Glomerular endothelial cell (primary cell): ENCODE measurements around the gene OR52M1. TPM values are rescaled to one million over a fixed set of nuclear protein-coding genes. Genes with fewer than 3 reads are reported as not detected.
A peak's percentile ranks its signal among the peaks of the same experiment; 100 is the strongest.
"Not testable (repeated sequence)": the region's sequence is repeated elsewhere in the genome, so short reads cannot be mapped to it uniquely, and the experiment has no call there.

ENCODE experiments used
- DNase-seq: peaks from one replicate; pipeline ENCODE4 v3.0.0-alpha.2; 2011; ENCODE audit warnings: low read depth, low spot score; ENCODE audit errors: extremely low read depth
- total RNA-seq: library from RNA; depleted of rRNA; stranded (reverse); fragments of >200 nt; gene quantifications from 2 replicates; pipeline ENCODE4 v1.2.3, GENCODE V29; 2015

The OR52M1 gene, protein sequence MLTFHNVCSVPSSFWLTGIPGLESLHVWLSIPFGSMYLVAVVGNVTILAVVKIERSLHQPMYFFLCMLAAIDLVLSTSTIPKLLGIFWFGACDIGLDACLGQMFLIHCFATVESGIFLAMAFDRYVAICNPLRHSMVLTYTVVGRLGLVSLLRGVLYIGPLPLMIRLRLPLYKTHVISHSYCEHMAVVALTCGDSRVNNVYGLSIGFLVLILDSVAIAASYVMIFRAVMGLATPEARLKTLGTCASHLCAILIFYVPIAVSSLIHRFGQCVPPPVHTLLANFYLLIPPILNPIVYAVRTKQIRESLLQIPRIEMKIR
- total RNA-seq, result not detected in 2 replicates

- no peak for DNase-seq
These were observed at the start of gene OR52M1 for GRCh38 chr11:4544891-4545290. Gene OR52M1, plus strand, starts transcription at chr11:4545191. Its CDS starts 0 bp downstream, at chr11:4545191.

GRCh38 chr11:4495487-4495886 lies 49.5 kb upstream of the OR52M1 start:
- DNase-seq, result no peak

GRCh38 chr11:4495986-4496385 lies 49.0 kb upstream of the OR52M1 start:
- DNase-seq, result no peak

DNA sequence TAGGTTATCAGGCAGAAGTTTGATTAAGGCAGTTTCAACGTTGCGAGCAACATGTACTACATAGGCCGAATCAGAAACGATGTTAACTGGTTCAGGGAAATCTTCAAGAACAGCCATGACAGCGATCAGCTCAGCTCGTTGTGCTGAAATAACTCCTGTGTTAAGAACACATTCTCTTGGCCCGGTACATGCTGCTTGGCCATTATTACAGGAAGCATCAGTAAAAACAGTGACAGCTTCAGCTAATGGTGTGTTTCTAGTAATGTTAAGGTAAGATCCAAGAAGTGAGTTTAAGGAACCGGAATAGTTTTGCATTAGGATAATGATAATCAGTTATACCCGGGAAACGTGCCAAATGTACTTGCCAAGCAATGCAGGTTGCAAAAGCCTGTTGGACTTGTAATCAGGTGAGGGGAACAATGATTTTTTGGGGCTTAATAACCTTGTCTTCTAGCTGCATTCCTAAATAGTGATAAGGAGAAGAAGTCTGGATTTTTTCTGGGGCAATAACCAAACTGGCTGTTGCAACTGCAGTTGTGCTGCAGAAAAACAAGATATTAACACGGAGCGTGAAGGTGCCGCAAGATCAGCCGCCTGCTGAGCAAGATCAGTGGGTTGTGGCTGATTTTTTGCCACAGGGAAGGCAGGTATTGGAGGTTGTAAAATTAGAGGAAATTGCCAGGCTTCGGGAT lies 48.3 kb upstream of the OR52M1 start:
- no peak for DNase-seq

DNA sequence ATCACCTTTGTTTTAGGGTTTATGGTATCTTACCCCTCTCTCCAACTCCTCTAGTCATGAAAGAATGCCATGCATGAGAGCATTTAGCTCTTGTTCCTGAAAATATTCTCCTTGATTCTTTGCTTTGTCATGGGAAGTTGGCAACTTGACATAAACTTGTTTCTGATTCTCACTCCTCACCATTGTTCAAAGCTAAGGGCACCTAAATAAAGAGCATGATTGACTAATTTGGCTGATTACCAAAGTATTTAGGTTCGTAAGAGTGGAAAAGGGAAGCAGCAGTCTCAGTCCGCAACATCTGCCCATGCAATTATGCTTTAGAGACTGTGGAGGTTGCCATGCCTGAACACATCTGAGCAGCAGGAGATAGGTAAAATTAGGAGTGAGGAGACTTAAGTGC lies 36.1 kb upstream of the OR52M1 start:
- DNase-seq, result no peak

DNA sequence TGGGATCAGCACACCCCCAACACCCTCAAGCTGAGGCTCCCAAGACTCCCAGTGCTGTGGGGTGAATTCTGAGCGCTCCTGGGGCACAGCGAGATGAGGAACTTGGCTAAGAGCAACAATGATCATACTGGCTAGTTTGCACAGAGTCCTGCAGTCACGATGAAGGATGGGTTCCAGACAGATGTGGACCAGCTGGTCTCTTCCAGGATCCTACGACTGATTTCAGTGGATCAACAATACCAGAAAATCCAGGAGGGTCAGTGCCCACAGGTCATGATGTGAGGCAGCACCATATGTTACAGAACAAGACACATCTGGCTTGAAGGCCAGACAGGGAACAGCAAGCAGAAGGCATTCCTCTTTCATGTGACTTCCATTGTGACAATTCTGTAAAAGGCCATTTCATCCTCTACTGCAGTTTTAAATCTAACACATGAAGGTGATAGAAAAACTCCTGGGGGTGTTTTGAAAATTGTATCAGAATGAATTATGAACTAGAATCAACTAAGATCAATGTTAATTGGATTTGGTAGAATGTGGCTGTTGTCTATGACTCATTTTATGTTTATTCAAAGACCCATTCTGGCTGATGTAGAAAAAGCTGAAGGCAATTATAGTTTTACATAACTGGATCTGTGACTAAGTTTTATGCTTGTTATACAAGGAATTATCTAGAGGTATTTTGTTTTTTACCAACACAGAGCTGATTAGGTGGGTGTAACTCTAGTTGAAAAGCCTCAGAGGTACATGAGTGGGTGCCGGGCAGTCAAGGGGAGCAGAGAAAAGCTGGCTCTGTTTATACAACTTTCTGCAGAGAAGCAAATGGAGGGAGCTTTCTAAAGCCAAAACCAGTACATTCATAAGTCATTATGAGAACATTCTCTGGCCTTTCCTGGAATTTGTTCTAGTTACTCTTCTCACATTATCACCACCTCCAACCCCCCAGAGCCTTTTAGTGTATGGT lies 33.4 kb upstream of the OR52M1 start:
- no peak for DNase-seq

GRCh38 chr11:4514196-4514595 lies 30.8 kb upstream of the OR52M1 start:
- DNase-seq, result no peak

- no peak for DNase-seq
These were observed 22.7 kb upstream of the OR52M1 start for GRCh38 chr11:4522339-4522738.

GRCh38 chr11:4522752-4523151 lies 22.2 kb upstream of the OR52M1 start:
- no peak for DNase-seq

DNA sequence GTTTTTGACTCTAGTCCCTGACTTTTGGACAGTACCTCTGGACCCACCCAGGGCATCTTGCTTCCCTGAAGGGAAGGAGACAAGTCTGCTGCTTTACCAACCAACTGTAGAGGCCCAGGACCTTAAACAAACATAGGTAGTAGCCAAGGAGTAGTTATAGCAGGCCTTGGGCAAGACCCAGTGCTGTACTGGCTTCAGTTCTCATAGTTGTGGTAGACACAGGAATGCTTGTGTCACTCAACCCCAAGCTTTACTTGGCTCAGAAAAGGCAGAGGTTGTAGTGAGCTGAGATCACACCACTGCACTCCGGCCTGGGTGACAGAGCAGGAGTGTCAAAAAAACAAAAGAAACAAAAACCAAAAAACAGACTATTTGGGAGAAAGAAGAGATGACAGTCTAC lies 21.3 kb upstream of the OR52M1 start:
- DNase-seq, result no peak

GRCh38 chr11:4527926-4528325 lies 17.1 kb upstream of the OR52M1 start:
- DNase-seq, result no peak

DNA sequence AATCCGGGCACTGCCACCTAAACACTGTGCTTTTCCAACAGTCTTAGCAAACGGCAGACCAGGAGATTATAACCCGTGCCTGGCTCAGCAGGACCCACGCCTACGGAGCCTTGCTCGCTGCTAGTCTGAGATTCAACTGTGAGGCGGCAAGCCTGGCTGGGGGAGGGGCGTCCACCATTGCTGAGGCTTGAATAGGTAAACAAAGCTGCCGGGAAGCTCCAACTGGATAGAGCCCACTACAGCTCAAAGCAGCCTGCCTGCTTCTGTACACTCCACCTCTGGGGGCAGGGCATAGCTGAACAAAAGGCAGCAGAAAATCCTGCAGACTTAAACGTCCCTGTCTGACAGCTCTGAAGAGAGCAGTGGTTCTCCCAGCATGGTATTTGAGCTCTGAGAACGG lies 13.3 kb upstream of the OR52M1 start:
- not testable (repeated sequence) for DNase-seq

DNA sequence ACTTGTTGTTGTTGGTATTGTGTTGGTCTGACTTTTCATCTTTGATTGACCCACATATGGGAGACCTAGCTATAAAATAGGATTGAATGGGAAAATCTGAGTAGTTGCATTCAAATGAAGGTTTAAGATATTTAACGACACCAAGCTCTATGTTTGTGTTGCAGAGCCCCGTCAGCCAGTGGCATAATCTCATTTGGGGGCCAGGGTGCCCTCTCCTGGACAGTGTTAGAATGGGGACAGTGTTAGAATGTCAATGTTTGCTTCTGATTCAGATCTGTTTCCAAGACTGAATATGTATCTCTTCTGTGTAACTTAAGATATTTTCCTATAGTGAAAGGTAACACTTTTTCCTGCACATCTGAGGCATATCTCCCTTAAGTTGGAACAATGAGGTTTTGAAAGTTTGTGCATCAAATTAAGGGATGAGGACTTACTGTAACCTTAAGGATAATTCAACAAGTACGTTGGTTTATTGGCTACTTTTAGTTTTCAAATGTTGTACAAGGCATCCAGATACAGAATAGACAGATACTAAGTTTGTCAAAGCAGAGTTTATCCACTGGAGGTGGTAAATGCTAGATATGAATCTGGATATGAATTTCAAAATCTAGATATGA lies 5.3 kb upstream of the OR52M1 start:
- peak; percentile 20 for DNase-seq

- no peak for DNase-seq
These were observed 3.9 kb upstream of the OR52M1 start for GRCh38 chr11:4541071-4541470.

DNA sequence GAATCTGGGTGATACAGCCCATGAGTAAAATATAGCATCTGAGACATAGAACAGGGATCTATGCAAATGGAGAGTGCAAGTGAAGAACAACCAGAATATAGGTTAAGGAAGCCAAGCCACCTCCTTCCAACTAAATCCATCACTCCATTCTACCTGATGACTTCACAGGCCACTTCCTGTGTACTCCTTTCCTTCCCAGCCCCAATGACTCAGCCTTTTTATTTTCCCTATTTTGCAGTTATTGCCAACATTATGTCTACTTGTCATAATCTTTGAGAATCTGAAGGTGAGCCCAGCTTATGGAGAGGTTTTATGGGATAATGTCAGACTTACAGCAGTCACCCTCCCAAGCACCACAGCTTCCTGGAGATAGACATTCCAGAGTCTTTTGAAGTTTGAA lies 1.4 kb upstream of the OR52M1 start:
- no peak for DNase-seq

- no peak for DNase-seq
These were observed 1.9 kb downstream of the OR52M1 start for GRCh38 chr11:4546878-4547277.

DNA sequence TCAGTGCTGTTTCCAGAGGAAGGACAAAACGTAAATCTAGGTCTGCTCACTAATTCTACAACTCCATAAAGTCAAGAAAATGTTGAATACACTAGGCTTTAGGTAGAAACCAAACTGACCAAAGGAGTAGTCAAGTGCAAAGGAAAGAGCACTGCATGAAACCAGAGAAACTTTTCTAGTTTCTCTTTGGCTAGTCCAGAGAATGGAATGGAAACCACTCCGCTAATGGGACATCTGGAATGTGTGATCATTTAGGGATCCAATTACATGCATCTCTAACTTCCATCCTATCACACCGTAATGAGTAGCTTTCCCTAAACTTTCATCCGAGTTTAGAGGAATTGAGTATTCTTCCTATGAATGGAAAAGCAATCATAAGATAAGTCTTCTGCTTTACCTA lies 2.4 kb downstream of the OR52M1 start:
- no peak for DNase-seq

GRCh38 chr11:4551346-4551979 lies 6.5 kb downstream of the OR52M1 start:
- no peak for DNase-seq

DNA sequence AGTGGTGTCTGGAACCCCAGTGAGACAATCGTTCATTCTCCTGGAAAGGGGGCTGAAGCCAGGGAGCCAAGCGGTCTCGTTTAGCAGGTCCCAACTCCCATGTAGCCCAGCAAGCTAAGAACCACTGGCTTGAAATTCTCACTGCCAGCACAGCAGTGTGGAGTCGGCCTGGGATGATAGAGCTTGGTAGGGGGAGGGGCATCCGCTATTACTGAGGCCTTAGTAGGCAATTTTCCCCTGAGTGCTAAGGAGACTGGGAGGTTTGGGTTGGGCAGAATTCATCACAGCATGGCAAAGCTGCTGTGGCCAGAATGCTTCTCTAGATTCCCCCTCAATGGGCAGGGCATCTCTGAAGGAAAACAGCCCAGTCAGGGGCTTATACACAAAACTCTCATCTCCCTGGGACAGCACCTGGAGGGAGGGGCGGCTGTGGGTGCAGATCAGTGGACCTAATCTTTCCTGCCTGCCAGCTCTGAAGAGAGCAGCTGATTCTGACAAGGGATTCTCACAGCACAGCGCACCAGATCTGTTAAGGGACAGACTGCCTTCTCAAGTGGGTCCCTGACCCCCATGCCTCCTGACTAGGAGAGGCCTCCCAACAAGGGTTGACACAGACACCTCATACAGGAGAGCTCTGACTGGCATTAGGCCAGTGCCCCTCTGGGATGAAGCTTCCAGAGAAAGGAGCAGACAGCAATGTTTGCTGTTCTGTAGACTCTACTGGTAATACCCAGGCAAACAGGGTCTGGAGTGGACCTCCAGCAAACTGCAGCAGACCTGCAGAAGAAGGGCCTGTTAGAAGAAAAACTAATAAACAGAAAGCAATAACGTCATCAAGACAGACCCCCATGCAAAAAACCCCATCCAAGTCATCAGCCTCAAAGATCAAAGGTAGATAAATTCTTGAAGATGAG lies 14.8 kb downstream of the OR52M1 start:
- no peak for DNase-seq
